HG03280 (cell line): ENCODE measurements around the gene STMP1.
A peak's percentile ranks its signal among the peaks of the same experiment; 100 is the strongest.
"Not testable (repeated sequence)": the region's sequence is repeated elsewhere in the genome, so short reads cannot be mapped to it uniquely, and the experiment has no call there.

Experiments used
- ATAC-seq: cut with Tn5 transposase; IDR thresholded peaks from one replicate; pipeline ENCODE4 v1.9.1; 2021; ENCODE audit warnings: mild to moderate bottlenecking, moderate library complexity; ENCODE audit not compliant: unreplicated experiment

The STMP1 gene

GRCh38 chr7:135662373-135663114, at the start of gene STMP1:
STMP1 (plus strand) TSS chr7:135662514.
- peak; percentile 97 for ATAC-seq

- no peak for ATAC-seq
Measured at GRCh38 chr7:135616136-135616535, 46.2 kb upstream of the STMP1 start.

GRCh38 chr7:135617781-135618180, 44.5 kb upstream of the STMP1 start:
- no peak for ATAC-seq

- ATAC-seq = no peak
Measured at GRCh38 chr7:135618510-135618909, 43.8 kb upstream of the STMP1 start.

GRCh38 chr7:135620447-135620846, 41.9 kb upstream of the STMP1 start:
- no peak for ATAC-seq

GRCh38 chr7:135620980-135621850, 41.1 kb upstream of the STMP1 start:
- ATAC-seq = no peak

GRCh38 chr7:135634191-135634878, 28.0 kb upstream of the STMP1 start:
- ATAC-seq = no peak

- not testable (repeated sequence) for ATAC-seq
Measured at GRCh38 chr7:135639690-135640089, 22.6 kb upstream of the STMP1 start.

- no peak for ATAC-seq
Measured at GRCh38 chr7:135644154-135644553, 18.2 kb upstream of the STMP1 start.

GRCh38 chr7:135644729-135645128, 17.6 kb upstream of the STMP1 start:
- no peak for ATAC-seq

GRCh38 chr7:135645296-135645904, 16.9 kb upstream of the STMP1 start:
- ATAC-seq = no peak

GRCh38 chr7:135647755-135648154, 14.6 kb upstream of the STMP1 start:
- ATAC-seq = no peak

- no peak for ATAC-seq
Measured at GRCh38 chr7:135648235-135648634, 14.1 kb upstream of the STMP1 start.

GRCh38 chr7:135650831-135651573, 11.3 kb upstream of the STMP1 start:
- ATAC-seq = no peak

- ATAC-seq = no peak
Measured at GRCh38 chr7:135653340-135654080, 8.8 kb upstream of the STMP1 start.

GRCh38 chr7:135658564-135658963, 3.8 kb upstream of the STMP1 start:
- no peak for ATAC-seq

GRCh38 chr7:135659159-135659846, 3.0 kb upstream of the STMP1 start:
- no peak for ATAC-seq

- ATAC-seq = peak; percentile 1
Measured at GRCh38 chr7:135661311-135662122, 797 bp upstream of the STMP1 start.

- no peak for ATAC-seq
Measured at GRCh38 chr7:135662123-135662372, 266 bp upstream of the STMP1 start.
